ENCODE data around the gene IARS1. TPM values are rescaled to one million over a fixed set of nuclear protein-coding genes. Genes with fewer than 3 reads are reported as not detected.

The IARS1 gene
- total and polyA plus RNA-seq, 2 of the 13 experiments (the other 11 are each of a cell fraction or from before 2014, with no cell fraction given) = 55.9 to 185 TPM

- DNase-seq (ENCODE audit: low spot score) (no peak), FAIRE-seq (no peak), ATAC-seq (no peak)
- no peaks in the 10 kb centered on the region for H3K79me2 ChIP-seq (ENCODE audit: insufficient read depth, low read length)
- no peaks in the 10 kb centered on the region; the same call in 1 of the 2 replicates for H3K4me1 ChIP-seq (ENCODE audit: insufficient read depth, low read length)
- CTCF ChIA-PET (ENCODE audit: low intra/inter-chr PET ratio, low total read pairs) = no interaction called here
- H3K27me3 ChIP-seq (ENCODE audit: control insufficient read depth in 1 of 2, insufficient read depth in 2 of 2, low read length in 2 of 2) = no peaks in the 10 kb centered on the region
- in situ Hi-C loops (cut with HindIII; ENCODE audit: extremely low pct_ligation_motif_present, low pct_unique_long_range_greater_than_20kb) = no loop called here
- H2AFZ ChIP-seq (ENCODE audit: low read length) = no peak overlapping the region
- no peak overlapping the region for H3K4me2 ChIP-seq (ENCODE audit: low read depth, low read length)
- H3K9ac ChIP-seq (ENCODE audit: insufficient read depth, low read depth, low read length) = no peak overlapping the region
- H3K27ac ChIP-seq (ENCODE audit: extremely low read length, insufficient read depth, low read length) = no peak overlapping the region
- POLR2A ChIA-PET = interaction anchor here (1.2 kb wide), 1 partner anchor 11 kb away, joined by 3 read pairs; no protein-coding TSS in a partner anchor
- no peaks in the 10 kb centered on the region for H4K20me1 ChIP-seq (ENCODE audit: insufficient read depth, low read length)
- intact Hi-C loops (cut with micrococcal nuclease; ENCODE audit: unreplicated experiment) = no loop called here
- H3K36me3 ChIP-seq (replicated peaks in 1 of 2; ENCODE audit: control insufficient read depth in 1 of 2, insufficient read depth in 2 of 2, low read length in 2 of 2) = peaks cover 21 to 69% of the 10 kb centered on the region in 2 experiments
- BruUV-seq (replicated peaks) = no TSS peak
- H3K9me3 ChIP-seq (ENCODE audit: low read length) = no peaks in the 10 kb centered on the region
- 97% methylated on average over 2 of the region's 2 CpGs for WGBS (ENCODE audit: low lambda C conversion rate)
- no peak for TF ChIP-seq ZNF737 (CRISPR knock-in tag; IDR thresholded peaks at IDR 0.05; ENCODE audit: borderline replicate concordance)
- no peak for TF ChIP-seq HCFC1 (IDR thresholded peaks at IDR 0.05; ENCODE audit: low read depth, low read length)
- TF ChIP-seq ZBTB25 (CRISPR knock-in tag; IDR thresholded peaks at IDR 0.05) = no peak
- no peak for TF ChIP-seq ZNF841 (CRISPR knock-in tag; IDR thresholded peaks at IDR 0.05; ENCODE audit: borderline replicate concordance)
- TF ChIP-seq CREM (IDR thresholded peaks at IDR 0.05) = no peak
- no peak for TF ChIP-seq CREM (CRISPR knock-in tag; IDR thresholded peaks at IDR 0.05)
- TF ChIP-seq RBAK (CRISPR knock-in tag; IDR thresholded peaks at IDR 0.05) = no peak
- TF ChIP-seq RFX1 (IDR thresholded peaks at IDR 0.05) = no peak
- TF ChIP-seq ZNF468 (CRISPR knock-in tag; IDR thresholded peaks at IDR 0.05) = no peak
- TF ChIP-seq ZNF274 (CRISPR knock-in tag; IDR thresholded peaks at IDR 0.05) = no peak
- TF ChIP-seq FOXO4 (CRISPR knock-in tag; conservative IDR thresholded peaks at IDR 0.05) = no peak
- TF ChIP-seq PRDM15 (CRISPR knock-in tag; IDR thresholded peaks at IDR 0.05) = no peak
- no peak for TF ChIP-seq MED1 (CRISPR knock-in tag; IDR thresholded peaks at IDR 0.05)
- no peak for TF ChIP-seq MIER2 (CRISPR knock-in tag; IDR thresholded peaks at IDR 0.05)
- no peak for TF ChIP-seq PRDM10 (CRISPR knock-in tag; IDR thresholded peaks at IDR 0.05; ENCODE audit: low read depth)
- TF ChIP-seq NAIF1 (CRISPR knock-in tag; IDR thresholded peaks at IDR 0.05; ENCODE audit: borderline replicate concordance) = no peak
- H3K4me3 ChIP-seq (replicated peaks in 1 of 3; ENCODE audit: insufficient read depth in 1 of 3, low read depth in 2 of 3, low read length in 3 of 3) = no peak overlapping the region
These were observed 20.1 kb upstream of the IARS1 start for GRCh38 chr9:92313624-92314012.
